Naive thymus-derived CD4-positive, alpha-beta T cell (primary cell): ENCODE measurements around the gene SWSAP1. TPM values are rescaled to one million over a fixed set of nuclear protein-coding genes. Genes with fewer than 3 reads are reported as not detected.

Experiments used
- ATAC-seq: fragments of 150-1000 bp; cut with Tn5 transposase; 2 replicates; pipeline ENCODE4 v1.10.0; 2021; ENCODE audit warnings: mild to moderate bottlenecking, moderate library complexity
- CTCF ChIA-PET: fragments of 350-600 bp; sonication (Branson Sonifier 250); formaldehyde crosslinking; loops from one replicate; lab custom pipeline; 2021; ENCODE audit warnings: antibody characterized with exemption; lab: Charles Lee
- POLR2A ChIA-PET: fragments of 350-600 bp; sonication (Branson Sonifier 250); formaldehyde crosslinking; loops from one replicate; lab custom pipeline; 2021; ENCODE audit warnings: antibody characterized with exemption, inconsistent platforms; lab: Charles Lee
- DNase-seq, 9 donors: peaks; one replicate each; pipeline versions ENCODE4 v3.0.0 to v3.0.0-alpha.2; 2020 to 2022; ENCODE audit warnings: mixed read lengths in 1 of 9
- H3K27ac ChIP-seq: one replicate; pipeline ENCODE4 v1.7.0; 2013; ENCODE audit warnings: mild to moderate bottlenecking, low read depth, low read length, moderate library complexity
- H3K27me3 ChIP-seq, 2 donors: one replicate each; pipeline ENCODE4 v1.7.0; 2013; ENCODE audit warnings: low read length in 2 of 2, mild to moderate bottlenecking in 2 of 2, moderate library complexity in 2 of 2; ENCODE audit not compliant: control insufficient read depth in 2 of 2, insufficient read depth in 2 of 2
- H3K36me3 ChIP-seq, 3 experiments: 1 replicate in 2 of 3; 2 replicates in 1 of 3; pipeline ENCODE4 v1.7.0; 2013; ENCODE audit warnings: low read length in 3 of 3, mild to moderate bottlenecking in 3 of 3, moderate library complexity in 1 of 3; ENCODE audit not compliant: insufficient read depth in 3 of 3, control insufficient read depth in 2 of 3
- H3K4me1 ChIP-seq, 2 donors: one replicate each; pipeline ENCODE4 v1.7.0; 2013; ENCODE audit warnings: low read length in 2 of 2, mild to moderate bottlenecking in 2 of 2, moderate library complexity in 1 of 2; ENCODE audit not compliant: control insufficient read depth in 2 of 2, insufficient read depth in 2 of 2
- H3K4me3 ChIP-seq: 2 replicates; pipeline ENCODE4 v1.7.0; 2013; ENCODE audit warnings: mild to moderate bottlenecking, low read length
- H3K9me3 ChIP-seq, 3 experiments: 1 replicate in 2 of 3; 2 replicates in 1 of 3; pipeline ENCODE4 v1.7.0; 2013; ENCODE audit warnings: low read length in 3 of 3; ENCODE audit not compliant: control insufficient read depth in 2 of 3
- H3K27ac Mint-ChIP-seq, 9 donors: one replicate each; pipeline ENCODE4 v1.8.0; 2020 to 2022; ENCODE audit warnings: mixed read lengths in 9 of 9, mild to moderate bottlenecking in 8 of 9, moderate library complexity in 5 of 9, inconsistent platforms in 2 of 9
- H3K27me3 Mint-ChIP-seq, 5 donors: one replicate each; pipeline ENCODE4 v1.8.0; 2021 to 2022; ENCODE audit warnings: mixed read lengths in 5 of 5, mild to moderate bottlenecking in 1 of 5
- H3K36me3 Mint-ChIP-seq, 5 donors: one replicate each; pipeline ENCODE4 v1.8.0; 2020 to 2022; ENCODE audit warnings: mixed read lengths in 5 of 5, mild to moderate bottlenecking in 3 of 5, inconsistent platforms in 1 of 5
- H3K4me1 Mint-ChIP-seq, 7 donors: one replicate each; pipeline ENCODE4 v1.8.0; 2020 to 2022; ENCODE audit warnings: mixed read lengths in 7 of 7, mild to moderate bottlenecking in 3 of 7, inconsistent platforms in 1 of 7
- H3K4me3 Mint-ChIP-seq, 10 donors: one replicate each; pipeline ENCODE4 v1.8.0; 2020 to 2022; ENCODE audit warnings: mild to moderate bottlenecking in 10 of 10, mixed read lengths in 10 of 10, moderate library complexity in 6 of 10, inconsistent platforms in 2 of 10
- H3K9me3 Mint-ChIP-seq, 11 donors: one replicate each; pipeline ENCODE4 v1.8.0; 2020 to 2022; ENCODE audit warnings: mixed read lengths in 11 of 11, mild to moderate bottlenecking in 4 of 11, inconsistent platforms in 1 of 11, moderate library complexity in 1 of 11
- intact Hi-C, 2 donors: fragments of 100-400 bp; cut with micrococcal nuclease; formaldehyde crosslinking; loops; one replicate each; pipeline ENCODE4 v1.15.1; 2023
- polyA plus RNA-seq, 2 donors: library from polyadenylated mRNA; unstranded; fragments of 300-500 nt; fragmentation: Illumina TruSeq; gene quantifications; one replicate each; pipeline ENCODE4 v1.2.3, GENCODE V29; 2021
- total RNA-seq, 6 experiments: library from RNA in 5 of 6; stranded (reverse) in 5 of 6; gene quantifications; 1 replicate in 5 of 6; 2 replicates in 1 of 6; pipeline ENCODE4 v1.2.3 and lab custom pipeline; 2021 to 2026

Gene SWSAP1, protein sequence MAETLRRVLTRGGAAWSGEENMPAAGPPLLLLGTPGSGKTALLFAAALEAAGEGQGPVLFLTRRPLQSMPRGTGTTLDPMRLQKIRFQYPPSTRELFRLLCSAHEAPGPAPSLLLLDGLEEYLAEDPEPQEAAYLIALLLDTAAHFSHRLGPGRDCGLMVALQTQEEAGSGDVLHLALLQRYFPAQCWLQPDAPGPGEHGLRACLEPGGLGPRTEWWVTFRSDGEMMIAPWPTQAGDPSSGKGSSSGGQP
- total RNA-seq (1 to 10 TPM; 3.4 to 4.2 (median 4.0) TPM), polyA plus RNA-seq (1 to 10 TPM; 5.9 to 7.3 TPM), total RNA-seq (lab: John Stamatoyannopoulos, UW) (3.6 reads per million, percentile 19 among the genes with 10 or more reads in this experiment)

DNA sequence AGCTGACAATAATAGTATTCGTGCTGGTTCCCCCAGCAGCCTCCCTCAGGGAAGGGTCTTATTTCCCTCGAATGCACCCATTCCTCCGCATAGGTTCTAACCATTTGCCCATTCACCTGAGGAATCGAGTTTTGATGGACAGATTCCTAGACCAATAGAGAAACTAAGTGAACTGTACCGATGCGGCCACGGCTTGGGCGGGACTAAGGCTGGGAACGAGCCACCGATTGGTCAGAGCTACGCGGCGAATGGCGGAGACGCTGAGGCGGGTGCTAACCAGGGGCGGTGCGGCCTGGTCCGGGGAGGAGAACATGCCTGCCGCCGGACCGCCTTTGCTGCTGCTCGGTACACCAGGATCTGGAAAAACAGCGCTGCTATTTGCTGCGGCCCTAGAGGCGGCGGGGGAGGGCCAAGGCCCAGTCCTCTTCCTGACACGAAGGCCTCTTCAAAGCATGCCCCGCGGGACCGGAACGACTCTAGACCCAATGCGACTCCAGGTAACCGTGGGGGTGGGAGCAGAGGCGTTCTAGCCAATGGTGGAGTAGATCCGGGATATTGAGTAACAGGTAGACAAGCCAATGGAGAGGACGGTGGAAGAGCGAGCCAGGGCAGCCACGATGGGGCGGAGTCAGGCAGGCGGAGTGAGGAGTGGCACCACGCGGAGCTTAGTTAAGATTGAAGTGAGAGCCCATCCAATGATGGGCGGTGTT, at the start of gene SWSAP1:
TSS of gene SWSAP1 (plus strand) at position 234 of the 710 bp plus-strand sequence. CDS start at position 249, 15 bp downstream.
- Mint-ChIP-seq H3K27ac (peak within 1 kb of the TSS in 1 of 9 donors; percentile 22), H3K4me3 (peak within 1 kb of the TSS in 3 of 10 donors; percentile 31 to 56 (median 45)), H3K27me3 (no peaks in the 10 kb centered on the region), H3K36me3 (peaks cover 11 to 23% (median 16%) of the 10 kb centered on the region in 5 donors), H3K4me1 (peaks cover 12 to 40% (median 28%) of the 10 kb centered on the region in 7 donors), H3K9me3 (peaks cover 0 to 2% (median 0%) of the 10 kb centered on the region in 11 donors)
- Histone ChIP-seq H3K4me1 (peaks cover 21 to 30% of the 10 kb centered on the region in 2 donors), H3K9me3 (no peaks in the 10 kb centered on the region), H3K27ac (peak within 1 kb of the TSS; percentile 92), H3K36me3 (peaks cover 0 to 9% (median 0%) of the 10 kb centered on the region in 3 experiments), H3K27me3 (no peaks in the 10 kb centered on the region), H3K4me3 (peak within 1 kb of the TSS; percentile 92)
- CTCF ChIA-PET, result interaction anchor here (0.6 to 2.3 kb wide), 8 partner anchors 9 to 847 kb away, joined by 3 to 13 read pairs (median 4); partner anchors contain the start of genes CCDC159, RAB3D and TMEM205
- peak; percentile 87 to 99 (median 99) for DNase-seq
- intact Hi-C loops, result loop anchor here (1.0 to 5.0 kb wide), 9 partner anchors 9 to 1418 kb away; partner anchors contain the start of genes CCDC159 (in 2 of the 2), ODAD3 (in 2 of the 2), PLPPR2 (in 2 of the 2) and PRKCSH (in 2 of the 2)
- peak; percentile 94 for ATAC-seq
- POLR2A ChIA-PET, result interaction anchor here (0.5 to 3.6 kb wide), 25 partner anchors 8 to 1540 kb away, joined by 3 to 36 read pairs (median 4); partner anchors contain the start of genes CCDC159, ECSIT, ELOF1 and EPOR

DNA sequence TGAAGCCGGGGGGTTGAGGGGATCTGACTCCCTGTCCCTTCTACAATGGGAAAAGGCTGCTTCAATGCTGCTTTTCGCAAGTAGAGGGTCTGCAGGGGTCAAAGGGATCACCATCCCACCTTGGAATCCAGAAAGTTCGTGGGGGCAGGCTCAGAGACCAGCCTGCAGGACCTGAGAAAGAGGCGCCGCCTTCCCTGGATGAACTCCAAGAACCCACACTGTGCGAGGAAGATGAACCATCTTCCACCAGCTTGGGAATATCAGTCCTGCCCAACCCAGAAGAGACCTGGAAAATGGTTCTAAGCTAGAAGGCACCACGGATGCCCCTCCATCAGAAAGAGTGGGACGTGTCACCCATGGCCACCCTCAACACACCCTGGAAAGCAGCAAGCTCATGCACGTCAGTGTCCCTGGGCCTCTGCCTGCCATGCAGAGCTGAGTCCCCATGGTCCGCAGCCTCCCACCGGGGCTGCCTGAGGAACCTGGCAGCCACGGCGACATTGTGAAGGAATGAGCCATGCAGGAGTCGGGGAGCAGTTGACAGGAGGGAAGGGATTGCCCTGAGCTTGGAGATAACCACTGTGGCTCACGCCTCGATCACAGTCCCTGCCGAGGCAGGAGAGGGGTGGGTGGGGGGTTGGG, 49.6 kb upstream of the SWSAP1 start:
- no peak overlapping the region for H3K4me3 ChIP-seq
- Mint-ChIP-seq H3K36me3 (peaks cover 0 to 11% (median 7%) of the 10 kb centered on the region in 5 donors), H3K4me1 (peaks cover 12 to 32% (median 17%) of the 10 kb centered on the region in 7 donors), H3K27ac (peak overlapping the region in 6 of 9 donors; percentile 54 to 92 (median 66)), H3K4me3 (peak overlapping the region in 3 of 10 donors; percentile 47 to 77 (median 72)), H3K9me3 (no peaks in the 10 kb centered on the region), H3K27me3 (peaks cover 0 to 7% (median 0%) of the 10 kb centered on the region in 5 donors)
- intact Hi-C loops, result no loop called here
- no peak overlapping the region for H3K27ac ChIP-seq
- H3K27me3 ChIP-seq, result no peaks in the 10 kb centered on the region
- H3K4me1 ChIP-seq, result peaks cover 0 to 12% of the 10 kb centered on the region in 2 donors
- H3K36me3 ChIP-seq, result peaks cover 0 to 3% (median 0%) of the 10 kb centered on the region in 3 experiments
- ChIA-PET CTCF (interaction anchor here (0.6 kb wide), 1 partner anchor 34 kb away, joined by 5 read pairs; no protein-coding TSS in a partner anchor), POLR2A (interaction anchor here (0.6 to 1.7 kb wide), 3 partner anchors 22 to 1237 kb away, joined by 3 to 4 read pairs (median 4); partner anchors contain the start of genes CCDC159 and TMEM205)
- ATAC-seq (no peak), DNase-seq (no peak)
- no peaks in the 10 kb centered on the region for H3K9me3 ChIP-seq

DNA sequence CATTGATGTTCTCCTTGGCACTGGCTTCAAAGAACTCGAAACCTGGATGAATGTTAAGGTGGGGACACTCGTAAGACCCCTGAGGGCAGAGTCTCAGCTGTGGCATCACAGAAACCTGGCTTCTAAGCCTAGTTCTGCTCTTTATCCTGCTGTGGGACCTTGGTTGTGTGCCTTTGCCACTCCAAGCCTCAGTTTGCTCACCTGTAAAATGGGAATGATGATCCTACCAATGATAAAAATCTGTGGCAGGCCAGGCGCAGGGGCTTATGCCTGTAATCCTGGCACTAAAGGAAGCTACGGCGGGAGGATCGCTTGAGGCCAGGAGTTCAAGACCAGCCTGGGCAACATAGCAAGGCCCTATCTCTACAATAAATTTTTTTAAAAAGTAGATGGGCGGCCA, 48.9 kb upstream of the SWSAP1 start:
- Histone ChIP-seq H3K27me3 (no peaks in the 10 kb centered on the region), H3K9me3 (no peaks in the 10 kb centered on the region), H3K27ac (no peak overlapping the region), H3K36me3 (peaks cover 0 to 3% (median 0%) of the 10 kb centered on the region in 3 experiments), H3K4me3 (no peak overlapping the region), H3K4me1 (peaks cover 0 to 12% of the 10 kb centered on the region in 2 donors)
- ATAC-seq, result no peak
- POLR2A ChIA-PET, result interaction anchor here (0.6 to 1.6 kb wide), 2 partner anchors 56 to 1237 kb away, joined by 3 to 4 read pairs; no protein-coding TSS in a partner anchor
- CTCF ChIA-PET, result interaction anchor here (0.7 kb wide), 1 partner anchor 42 kb away, joined by 3 read pairs; no protein-coding TSS in a partner anchor
- H3K4me1 Mint-ChIP-seq, result peaks cover 12 to 32% (median 17%) of the 10 kb centered on the region in 7 donors
- peaks cover 0 to 2% (median 0%) of the 10 kb centered on the region in 5 donors for H3K27me3 Mint-ChIP-seq
- no peak overlapping the region for H3K4me3 Mint-ChIP-seq
- no peaks in the 10 kb centered on the region for H3K9me3 Mint-ChIP-seq
- DNase-seq, result no peak
- intact Hi-C loops, result no loop called here
- peak overlapping the region in 1 of 9 donors; percentile 43 for H3K27ac Mint-ChIP-seq
- peaks cover 0 to 16% (median 11%) of the 10 kb centered on the region in 5 donors for H3K36me3 Mint-ChIP-seq

DNA sequence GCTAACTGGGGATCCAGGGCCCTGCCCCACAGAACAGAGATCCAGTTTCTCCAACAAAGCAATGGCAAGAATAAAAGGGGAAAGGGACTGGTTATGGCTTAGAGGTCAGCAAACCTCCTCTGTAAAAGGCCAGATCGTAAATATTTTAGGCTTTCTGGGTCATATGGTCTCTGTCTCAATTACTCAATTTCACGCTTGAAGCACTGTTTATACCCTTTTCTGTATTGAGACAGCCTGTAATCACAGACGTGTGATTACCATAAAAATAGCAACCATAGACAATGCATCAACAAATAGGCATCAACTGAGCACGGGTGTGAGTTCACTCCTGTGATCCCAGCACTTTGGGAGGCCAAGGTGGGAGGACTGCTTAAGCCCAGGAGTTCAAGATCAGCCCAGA, 44.3 kb upstream of the SWSAP1 start:
- Mint-ChIP-seq H3K27ac (peak overlapping the region in 1 of 9 donors; percentile 17), H3K27me3 (no peaks in the 10 kb centered on the region), H3K4me1 (no peaks in the 10 kb centered on the region), H3K4me3 (no peak overlapping the region), H3K9me3 (no peaks in the 10 kb centered on the region), H3K36me3 (peaks cover 5 to 38% (median 17%) of the 10 kb centered on the region in 5 donors)
- POLR2A ChIA-PET, result no interaction called here
- H3K36me3 ChIP-seq, result peaks cover 0 to 14% (median 3%) of the 10 kb centered on the region in 3 experiments
- DNase-seq, result no peak
- H3K4me1 ChIP-seq, result no peaks in the 10 kb centered on the region
- no peaks in the 10 kb centered on the region for H3K9me3 ChIP-seq
- no peak for ATAC-seq
- no peak overlapping the region for H3K27ac ChIP-seq
- no peak overlapping the region for H3K4me3 ChIP-seq
- intact Hi-C loops, result no loop called here
- H3K27me3 ChIP-seq, result no peaks in the 10 kb centered on the region
- CTCF ChIA-PET, result no interaction called here

DNA sequence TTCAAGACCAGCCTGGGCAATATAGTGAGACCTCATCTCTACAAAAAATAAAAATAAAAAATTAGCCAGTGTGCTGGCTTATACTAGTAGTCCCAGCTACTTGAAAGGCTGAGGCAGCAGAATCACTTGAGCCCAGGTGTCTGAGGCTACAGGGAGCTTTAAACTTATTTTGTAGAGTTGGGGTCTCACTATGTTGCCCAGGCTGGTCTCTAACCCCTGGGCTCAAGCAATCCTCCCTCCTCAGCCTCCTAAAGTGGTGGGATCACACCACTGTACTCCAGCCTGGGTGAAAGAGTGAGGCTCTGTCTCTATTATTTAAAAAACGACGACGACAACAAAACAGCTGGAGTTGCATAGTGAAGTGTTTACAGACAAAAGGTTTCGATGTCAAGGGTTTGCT, 43.0 kb upstream of the SWSAP1 start:
- Histone ChIP-seq H3K4me3 (no peak overlapping the region), H3K27ac (no peak overlapping the region), H3K9me3 (no peaks in the 10 kb centered on the region), H3K4me1 (no peaks in the 10 kb centered on the region), H3K27me3 (no peaks in the 10 kb centered on the region), H3K36me3 (peaks cover 0 to 21% (median 6%) of the 10 kb centered on the region in 3 experiments)
- POLR2A ChIA-PET, result no interaction called here
- Mint-ChIP-seq H3K4me3 (no peak overlapping the region), H3K9me3 (no peaks in the 10 kb centered on the region), H3K36me3 (peaks cover 11 to 52% (median 29%) of the 10 kb centered on the region in 5 donors), H3K27me3 (no peaks in the 10 kb centered on the region), H3K4me1 (no peaks in the 10 kb centered on the region), H3K27ac (no peak overlapping the region)
- CTCF ChIA-PET, result no interaction called here
- DNase-seq, result no peak
- intact Hi-C loops, result no loop called here
- ATAC-seq, result no peak

DNA sequence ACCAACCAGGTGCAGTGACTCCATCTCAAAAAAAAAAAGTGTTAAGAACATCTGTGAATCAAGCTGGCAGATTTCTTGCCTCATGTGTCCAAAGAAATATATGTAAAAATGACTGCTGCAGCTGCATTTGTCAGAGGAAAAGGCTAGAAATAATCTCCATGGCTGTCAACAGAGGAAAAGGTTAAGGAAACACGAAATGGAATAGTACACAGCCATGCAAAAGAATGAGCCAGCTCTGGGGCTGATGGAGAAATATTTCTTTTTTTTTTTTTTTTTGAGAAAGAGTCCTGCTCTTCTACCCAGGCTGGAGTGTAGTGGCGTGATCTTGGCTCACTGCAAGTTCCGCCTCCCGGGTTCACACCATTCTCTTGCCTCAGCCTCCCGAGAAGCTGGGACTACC, 41.6 kb upstream of the SWSAP1 start:
- no peak for ATAC-seq
- POLR2A ChIA-PET, result no interaction called here
- peaks cover 0 to 1% (median 0%) of the 10 kb centered on the region in 11 donors for H3K9me3 Mint-ChIP-seq

More for the DNA sequence above, 41.6 kb upstream of the SWSAP1 start:
- Histone ChIP-seq H3K9me3 (no peaks in the 10 kb centered on the region), H3K36me3 (peaks cover 0 to 21% (median 6%) of the 10 kb centered on the region in 3 experiments), H3K4me3 (no peak overlapping the region), H3K27ac (no peak overlapping the region), H3K27me3 (no peaks in the 10 kb centered on the region), H3K4me1 (peaks cover 0 to 7% of the 10 kb centered on the region in 2 donors)
- peaks cover 0 to 11% (median 9%) of the 10 kb centered on the region in 7 donors for H3K4me1 Mint-ChIP-seq
- no peak overlapping the region for H3K4me3 Mint-ChIP-seq
- intact Hi-C loops, result no loop called here
- peaks cover 11 to 52% (median 29%) of the 10 kb centered on the region in 5 donors for H3K36me3 Mint-ChIP-seq
- DNase-seq, result no peak
- H3K27ac Mint-ChIP-seq, result no peak overlapping the region
- no peaks in the 10 kb centered on the region for H3K27me3 Mint-ChIP-seq
- CTCF ChIA-PET, result no interaction called here
